GM18526 (cell line): ENCODE results near the gene FKBP6.

Source experiments
- POLR2A ChIP-seq: IDR thresholded peaks from 3 replicates; pipeline ENCODE4 v1.6.1; 2011; ENCODE audit not compliant: insufficient read length; ENCODE audit errors: extremely low read depth

The FKBP6 gene

GRCh38 chr7:73359746-73360375 is 31.9 kb downstream of the FKBP6 start:
- TF ChIP-seq POLR2A = no peak

DNA sequence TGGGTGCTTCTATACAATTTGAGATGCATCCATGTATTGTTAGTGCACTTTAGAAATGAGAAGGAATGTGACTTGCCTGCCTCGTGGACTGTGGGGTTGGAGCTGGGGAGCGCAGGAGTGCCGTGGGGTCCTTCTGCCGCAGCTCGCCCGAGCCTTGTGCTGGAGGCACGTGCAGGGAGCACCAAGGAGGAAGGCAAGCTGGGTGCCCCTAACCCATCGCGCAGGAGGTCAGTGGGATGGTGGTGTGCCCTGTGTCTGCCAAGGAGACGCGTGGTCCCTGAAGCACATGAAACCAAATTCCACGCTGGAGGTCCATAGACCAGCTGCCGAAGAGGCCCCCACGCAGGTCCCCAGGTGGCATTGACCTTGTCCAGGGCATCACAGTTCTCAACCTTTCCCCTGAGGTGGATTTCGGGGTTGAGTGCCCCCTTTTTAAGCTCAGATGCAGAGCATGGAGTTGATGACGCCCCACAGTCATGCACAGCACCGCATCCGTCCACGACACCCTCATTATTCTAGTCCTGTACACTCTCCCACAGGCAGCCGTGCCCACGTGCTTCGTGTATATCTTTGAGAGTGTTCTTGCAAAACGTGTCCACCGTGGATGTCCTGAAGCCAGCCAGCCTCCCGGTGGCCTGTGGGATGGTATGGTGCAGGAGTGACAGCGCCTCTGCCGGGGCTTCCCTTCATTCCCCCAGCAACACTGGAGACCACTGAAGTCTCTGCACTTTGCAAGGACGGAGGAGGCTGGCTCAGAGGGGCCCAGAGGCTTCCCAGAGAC is 35.5 kb downstream of the FKBP6 start:
- TF ChIP-seq POLR2A = no peak

DNA sequence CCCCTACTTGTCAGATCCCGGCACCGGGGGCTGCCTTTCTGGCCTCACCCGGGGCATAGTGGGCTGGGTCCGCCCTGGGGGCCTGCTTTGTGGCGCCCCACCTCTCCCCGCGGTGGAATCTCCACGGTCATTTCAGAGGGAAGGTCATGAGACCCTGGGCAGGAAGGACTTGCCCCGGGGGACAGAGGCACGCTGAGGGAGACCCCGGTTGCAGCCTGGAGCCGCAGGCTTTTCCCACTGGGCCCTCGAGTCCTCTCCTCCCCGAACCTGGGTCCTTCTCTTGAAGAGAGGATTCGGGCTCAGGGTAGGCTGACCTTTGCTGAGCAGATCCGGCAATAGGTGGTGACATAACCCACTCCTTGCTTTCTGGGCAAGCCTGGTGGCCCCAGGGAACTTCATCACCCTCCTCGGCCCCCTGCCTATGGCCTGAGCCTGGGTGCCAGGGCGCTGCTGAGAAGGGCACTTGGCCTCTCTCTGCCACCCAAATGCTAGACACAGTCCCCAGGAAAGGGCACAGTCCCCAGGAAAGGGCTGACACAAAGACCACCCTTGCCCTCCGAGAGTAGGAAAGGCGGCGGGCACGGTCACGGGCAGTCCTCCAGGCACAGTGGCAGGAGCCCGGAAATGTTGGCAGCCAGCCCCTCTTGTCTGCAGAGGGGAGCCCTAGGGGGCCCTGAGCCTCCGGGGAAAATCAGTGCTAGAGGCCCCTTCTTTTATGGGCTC is 36.2 kb downstream of the FKBP6 start:
- TF ChIP-seq POLR2A = no peak

DNA sequence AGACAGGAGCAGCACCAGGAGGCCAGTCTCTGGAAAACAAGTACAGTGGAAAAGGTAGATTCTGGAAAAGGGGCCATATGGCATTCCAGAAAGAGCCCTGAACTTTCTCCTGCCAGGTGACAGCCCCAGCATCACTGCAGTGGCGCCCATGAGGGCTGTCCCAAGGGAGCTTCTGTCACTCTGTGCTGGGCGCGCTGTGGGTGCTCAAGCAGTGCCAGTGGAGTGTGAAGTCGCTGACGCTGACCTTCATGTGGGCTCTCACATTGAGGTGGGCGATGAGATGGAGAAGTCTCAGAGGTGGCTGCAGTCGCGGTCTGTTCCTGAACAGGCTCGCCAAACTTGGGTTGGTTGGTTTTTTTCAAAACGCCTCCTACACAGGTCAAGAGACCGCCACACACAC is 38.2 kb downstream of the FKBP6 start:
- TF ChIP-seq POLR2A = no peak

GRCh38 chr7:73366990-73367389 is 39.0 kb downstream of the FKBP6 start:
- TF ChIP-seq POLR2A = no peak

DNA sequence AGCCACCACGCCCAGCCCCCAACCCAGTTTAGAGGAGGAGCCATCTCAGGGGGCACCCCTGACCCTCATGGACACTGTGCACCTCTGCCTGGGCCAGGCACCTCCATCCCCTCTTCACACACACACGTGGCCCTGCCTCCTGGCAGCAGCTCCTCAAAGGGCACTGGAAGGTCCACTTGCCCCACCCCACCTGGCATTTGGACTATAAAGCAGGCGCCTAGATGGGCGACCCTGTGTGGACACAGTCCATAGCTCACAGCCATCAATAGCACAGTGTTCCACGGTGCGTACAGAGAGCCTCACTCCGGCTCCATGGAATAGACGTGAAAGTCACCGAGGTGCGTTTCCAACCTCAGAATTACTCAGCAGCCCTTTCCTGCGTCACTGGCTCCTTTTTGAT is 41.0 kb downstream of the FKBP6 start:
- TF ChIP-seq POLR2A = no peak

- no peak for TF ChIP-seq POLR2A
These were observed 41.7 kb downstream of the FKBP6 start for GRCh38 chr7:73369622-73370021.

- no peak for TF ChIP-seq POLR2A
These were observed 45.8 kb downstream of the FKBP6 start for GRCh38 chr7:73373741-73374140.

DNA sequence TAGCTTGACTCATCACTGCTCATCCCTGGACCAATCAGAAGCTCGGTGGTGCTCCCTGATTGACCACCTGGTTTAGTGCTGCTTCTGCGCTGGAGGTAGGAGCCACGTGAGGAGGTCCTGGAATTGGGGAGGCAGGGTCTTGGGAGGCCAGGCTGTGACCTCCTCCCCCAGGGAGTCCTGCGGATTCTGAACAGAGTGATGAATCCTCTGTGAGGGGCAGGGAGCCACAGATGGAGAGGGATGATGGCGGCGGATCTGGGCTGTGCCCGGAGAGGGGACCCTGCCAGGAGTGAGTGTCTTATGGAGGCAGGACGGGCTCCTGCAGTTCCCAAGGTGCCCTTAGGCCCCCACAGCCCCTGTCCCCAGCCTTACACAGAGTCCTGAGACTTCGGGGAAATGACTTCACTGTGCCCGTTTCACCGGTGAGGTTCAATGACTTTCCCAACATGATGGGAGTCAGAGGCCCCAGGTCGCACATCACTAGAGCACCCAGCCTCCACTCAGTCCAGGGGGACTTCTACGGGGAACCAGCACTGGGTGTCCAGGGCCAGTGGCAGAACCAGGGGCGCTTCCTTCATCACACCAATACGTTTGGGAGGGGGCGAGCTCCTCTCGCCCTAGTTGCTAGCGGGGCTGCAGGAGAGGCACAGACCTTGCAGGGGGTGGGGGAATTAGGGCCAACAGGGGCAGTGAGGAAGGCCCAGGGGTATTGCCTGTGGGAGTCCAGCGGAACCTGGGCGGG is 48.9 kb downstream of the FKBP6 start:
- no peak for TF ChIP-seq POLR2A

- TF ChIP-seq POLR2A = no peak
These were observed 55.1 kb downstream of the FKBP6 start for GRCh38 chr7:73382934-73383503.

DNA sequence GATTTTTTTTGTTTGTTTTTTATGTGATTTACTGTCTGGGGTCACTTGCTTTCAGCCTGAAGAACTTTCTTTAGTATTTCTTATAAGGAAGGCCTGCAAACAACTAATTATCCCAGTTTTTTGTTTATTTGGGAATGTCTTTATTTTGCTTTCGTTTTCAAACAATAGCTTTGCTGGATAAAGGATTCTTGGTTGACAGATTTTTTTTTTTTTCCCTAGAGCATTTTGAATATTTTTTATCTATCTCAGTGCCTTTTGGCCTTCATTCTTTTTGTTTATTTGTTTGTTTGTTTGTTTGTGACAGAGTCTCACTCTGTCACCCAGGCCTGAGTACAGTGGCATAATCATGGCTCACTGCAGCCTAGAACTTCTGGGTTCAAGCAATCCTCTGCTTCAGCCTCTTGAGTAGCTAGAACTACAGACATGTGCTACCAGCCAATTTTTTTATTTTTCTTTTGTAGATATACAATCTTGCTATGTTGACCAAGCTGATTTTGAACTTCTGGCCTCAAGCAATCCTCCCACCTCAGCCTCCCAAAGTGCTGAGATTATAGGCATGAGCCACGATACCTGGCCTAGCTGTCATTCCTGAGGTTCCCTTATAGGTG is 59.4 kb downstream of the FKBP6 start:
- TF ChIP-seq POLR2A = no peak

DNA sequence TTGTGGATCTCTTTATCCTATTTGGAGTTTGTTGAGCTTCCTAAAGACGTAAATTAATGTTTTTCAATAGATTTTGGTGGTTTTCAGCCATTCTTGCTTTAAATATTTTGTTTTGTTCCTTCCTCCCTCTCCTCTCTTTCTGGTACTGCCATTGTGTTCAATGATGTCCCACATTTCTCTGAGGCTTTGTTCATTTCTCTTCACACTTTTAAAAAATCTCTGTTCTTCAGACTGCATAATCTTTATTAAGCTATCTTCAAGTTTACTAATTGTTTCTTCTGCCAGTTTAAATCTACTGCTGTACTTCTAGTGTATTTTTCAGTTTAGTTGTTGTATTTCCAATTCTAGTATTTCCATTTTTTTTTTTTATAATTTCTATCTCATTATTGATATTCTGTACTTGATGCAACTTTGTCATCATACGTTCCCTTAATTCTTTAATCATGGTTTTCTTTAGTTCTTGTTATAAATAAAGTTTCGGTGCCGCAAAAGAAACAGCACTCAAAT is 60.0 kb downstream of the FKBP6 start:
- TF ChIP-seq POLR2A = no peak

- no peak for TF ChIP-seq POLR2A
These were observed 63.4 kb downstream of the FKBP6 start for GRCh38 chr7:73391396-73391795.

DNA sequence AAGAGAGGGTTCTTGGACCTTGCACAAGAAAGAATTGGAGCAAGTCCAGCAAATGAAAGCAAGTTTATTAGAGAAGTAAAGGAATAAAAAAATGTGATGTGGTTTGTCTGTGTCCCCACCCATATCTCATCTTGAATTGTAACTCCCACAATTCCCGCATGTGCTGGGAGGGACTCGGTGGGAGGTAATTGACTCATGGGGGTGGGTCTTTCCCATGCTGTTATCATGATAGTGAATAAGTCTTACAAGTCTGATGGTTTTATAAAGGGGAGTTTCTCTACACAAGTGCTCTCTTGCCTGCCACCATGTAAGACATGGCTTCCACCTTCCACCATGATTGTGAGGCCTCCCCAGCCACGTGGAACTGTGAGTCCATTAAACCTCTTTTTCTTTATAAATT is 66.5 kb downstream of the FKBP6 start:
- no peak for TF ChIP-seq POLR2A
